ENCODE results near the gene PLCB1. TPM values are rescaled to one million over a fixed set of nuclear protein-coding genes. Genes with fewer than 3 reads are reported as not detected.

Gene PLCB1
- total RNA-seq, 4 donors from 2014 or later = 72.9 to 115 (median 76.3) TPM

GRCh38 chr20:8788831-8789230 is 656.8 kb downstream of the PLCB1 start:
- Histone ChIP-seq H3K36me3 (peaks cover 0 to 33% (median 6%) of the 10 kb centered on the region in 4 donors), H3K4me3 (no peak overlapping the region), H3K27me3 (no peaks in the 10 kb centered on the region), H3K27ac (replicated peaks in 1 of 4) (no peak overlapping the region), H3K9me3 (no peaks in the 10 kb centered on the region), H3K4me1 (peaks cover 0 to 7% (median 1%) of the 10 kb centered on the region in 4 donors)
- intact Hi-C loops (cut with DNase I) = loop anchor here (5.0 kb wide), 1 partner anchor 573 kb away; no protein-coding TSS in a partner anchor
- TF ChIP-seq POLR2A (IDR thresholded peaks at IDR 0.05; ENCODE audit: low read depth) (no peak), EP300 (IDR thresholded peaks at IDR 0.05) (no peak), CTCF (IDR thresholded peaks at IDR 0.05) (no peak), POLR2AphosphoS5 (IDR thresholded peaks at IDR 0.05) (no peak)
- no peak for DNase-seq (ENCODE audit: extremely low spot score)

- Histone ChIP-seq H3K4me1 (peaks cover 8 to 13% (median 8%) of the 10 kb centered on the region in 4 donors), H3K27me3 (no peaks in the 10 kb centered on the region), H3K4me3 (no peak overlapping the region), H3K9me3 (no peaks in the 10 kb centered on the region), H3K27ac (replicated peaks in 1 of 4) (no peak overlapping the region), H3K36me3 (peaks cover 0 to 33% (median 6%) of the 10 kb centered on the region in 4 donors)
- intact Hi-C loops (cut with DNase I) = loop anchor here (5.0 kb wide), 2 partner anchors 277 to 602 kb away; partner anchors contain the start of gene PLCB4
- 61% methylated on average over 5 of the region's 5 CpGs for WGBS
- peak; percentile 91 to 96 (median 95) for TF ChIP-seq CTCF (IDR thresholded peaks at IDR 0.05)
- no peak for TF ChIP-seq POLR2A (IDR thresholded peaks at IDR 0.05; ENCODE audit: low read depth)
- no peak for DNase-seq (ENCODE audit: extremely low spot score)
Measured at GRCh38 chr20:8790442-8791074, 658.5 kb downstream of the PLCB1 start.

- H3K36me3 ChIP-seq = peaks cover 0 to 13% (median 0%) of the 10 kb centered on the region in 4 donors
- peaks cover 8 to 31% (median 19%) of the 10 kb centered on the region in 4 donors for H3K4me1 ChIP-seq
- TF ChIP-seq CTCF (IDR thresholded peaks at IDR 0.05) (no peak), POLR2AphosphoS5 (IDR thresholded peaks at IDR 0.05) (no peak), POLR2A (IDR thresholded peaks at IDR 0.05; ENCODE audit: low read depth) (no peak), EP300 (IDR thresholded peaks at IDR 0.05) (no peak)
- H3K4me3 ChIP-seq = no peak overlapping the region
- intact Hi-C loops (cut with DNase I) = no loop called here
- 85% methylated on average over 6 of the region's 6 CpGs for WGBS
- H3K27me3 ChIP-seq = no peaks in the 10 kb centered on the region
- H3K27ac ChIP-seq (replicated peaks in 1 of 4) = no peak overlapping the region
- H3K9me3 ChIP-seq = no peaks in the 10 kb centered on the region
- DNase-seq (ENCODE audit: extremely low spot score) = no peak
Measured at GRCh38 chr20:8795404-8795803, 663.3 kb downstream of the PLCB1 start.

- Histone ChIP-seq H3K4me3 (no peak overlapping the region), H3K36me3 (peaks cover 0 to 19% (median 0%) of the 10 kb centered on the region in 4 donors), H3K4me1 (peaks cover 8 to 29% (median 19%) of the 10 kb centered on the region in 4 donors), H3K27me3 (no peaks in the 10 kb centered on the region), H3K27ac (replicated peaks in 1 of 4) (peak overlapping the region in 1 of 4 donors; percentile 35), H3K9me3 (no peaks in the 10 kb centered on the region)
- TF ChIP-seq EP300 (IDR thresholded peaks at IDR 0.05) = no peak
- no peak for TF ChIP-seq POLR2A (IDR thresholded peaks at IDR 0.05; ENCODE audit: low read depth)
- TF ChIP-seq POLR2AphosphoS5 (IDR thresholded peaks at IDR 0.05) = no peak
- no peak for TF ChIP-seq CTCF (IDR thresholded peaks at IDR 0.05)
- intact Hi-C loops (cut with DNase I) = no loop called here
- WGBS = 39% methylated on average over 5 of the region's 5 CpGs
- no peak for DNase-seq (ENCODE audit: extremely low spot score)
Measured at GRCh38 chr20:8796088-8796660, 664.1 kb downstream of the PLCB1 start.

Data from esophagus muscularis mucosa (tissue), 4 donors.